ENCODE results near the gene CHI3L1.

The CHI3L1 gene

DNA sequence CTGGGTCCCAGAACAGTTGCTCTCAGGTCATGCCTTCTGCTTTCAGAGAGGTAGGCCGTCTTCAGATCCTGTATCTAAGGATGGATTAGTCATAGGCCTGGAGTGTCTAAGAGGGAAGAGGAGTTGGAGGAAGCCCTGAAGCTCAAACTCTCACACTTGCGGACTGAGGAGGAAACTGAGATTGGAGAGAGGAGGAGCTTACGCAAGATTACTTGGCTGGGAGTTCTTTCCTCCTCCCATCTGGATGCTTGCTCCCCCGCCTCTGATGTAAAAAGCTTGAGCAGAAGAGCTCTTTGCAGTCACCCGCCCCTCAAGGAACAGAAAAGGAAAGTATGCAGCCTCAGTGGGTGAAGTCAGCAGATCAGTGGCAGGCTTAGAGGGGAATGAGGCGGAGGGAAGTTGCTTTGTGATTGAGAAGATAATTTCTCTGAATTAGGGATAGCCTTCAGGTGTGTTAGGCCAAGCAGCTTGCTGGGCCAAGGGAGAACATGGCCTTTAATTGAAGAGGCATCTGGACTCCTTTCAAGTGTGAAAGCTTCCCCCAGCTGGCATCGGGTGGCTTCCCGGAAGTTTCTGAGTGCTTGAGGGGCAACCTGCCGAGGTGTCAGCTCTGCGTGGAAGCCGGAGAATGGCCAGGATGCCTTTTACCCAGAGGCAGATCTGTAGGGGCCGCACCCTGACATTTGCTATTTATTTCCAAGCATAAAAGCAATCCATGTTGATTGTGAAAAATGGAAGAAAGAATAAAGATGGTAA, 52.4 kb downstream of the CHI3L1 start:
- DNase-seq (ENCODE audit: low read depth in 2 of 2): no peak

DNA sequence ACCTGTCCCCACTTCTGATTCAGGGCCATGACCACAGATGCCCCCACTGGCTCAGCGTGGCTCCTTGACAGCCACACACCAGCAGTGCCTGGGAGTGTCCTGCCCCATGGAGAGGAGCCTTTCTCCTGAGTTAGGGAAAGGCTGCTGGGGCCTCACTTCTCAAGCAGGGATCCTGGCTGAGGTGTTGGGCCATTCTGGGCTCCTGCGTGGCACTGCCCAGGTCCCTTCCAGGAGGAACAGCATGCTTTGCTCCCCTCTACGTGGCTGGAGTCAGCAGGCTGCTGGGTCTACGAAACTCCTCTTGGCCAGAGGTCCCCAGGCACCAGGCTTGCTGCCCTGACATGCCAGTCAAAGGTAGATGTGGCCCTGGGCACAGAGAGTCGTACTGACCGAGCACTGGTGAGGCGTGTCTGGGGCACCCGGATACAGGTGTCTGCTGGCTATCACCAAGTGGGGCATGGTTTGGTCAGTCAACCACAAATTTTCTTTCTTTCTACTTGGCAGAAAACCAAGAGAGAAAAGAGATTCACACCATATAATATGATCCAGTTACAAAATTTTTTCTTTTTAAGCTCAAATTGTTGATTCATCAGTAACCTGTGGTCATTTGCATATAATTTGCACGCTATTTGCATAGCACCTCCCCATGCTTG, 54.8 kb downstream of the CHI3L1 start:
- DNase-seq (ENCODE audit: low read depth in 2 of 2): no peak

DNA sequence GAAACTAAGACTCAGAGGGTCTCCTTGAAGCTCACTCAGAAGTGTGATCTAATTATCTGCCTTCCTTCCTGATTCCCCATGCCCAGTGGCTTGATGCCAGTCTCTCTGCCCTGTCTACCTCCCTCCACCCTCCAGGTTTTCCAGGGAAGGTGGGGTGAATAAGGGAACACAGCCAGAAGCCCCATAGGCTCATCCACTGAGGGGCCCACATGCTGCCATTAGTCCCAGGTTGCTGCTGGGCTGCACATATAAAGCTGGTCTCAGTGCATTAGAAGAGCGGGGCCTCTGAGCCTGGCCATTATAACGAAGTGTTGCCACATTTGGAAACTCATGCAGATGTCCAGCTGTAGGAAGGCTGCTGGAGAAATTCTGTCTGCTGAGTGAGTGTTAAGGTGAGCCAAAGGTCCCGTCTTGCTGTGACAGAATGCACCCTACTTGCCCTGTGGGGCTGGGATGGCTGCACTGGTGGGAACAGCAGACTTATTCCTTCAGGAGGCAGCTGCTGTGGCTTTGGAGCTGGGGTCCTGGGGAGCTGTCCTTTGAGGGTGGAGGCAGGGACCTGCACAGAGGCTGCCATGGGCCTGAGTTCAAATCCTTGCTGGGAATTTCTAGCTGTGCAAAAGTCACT, 56.0 kb downstream of the CHI3L1 start:
- DNase-seq (ENCODE audit: low read depth in 2 of 2): no peak

DNA sequence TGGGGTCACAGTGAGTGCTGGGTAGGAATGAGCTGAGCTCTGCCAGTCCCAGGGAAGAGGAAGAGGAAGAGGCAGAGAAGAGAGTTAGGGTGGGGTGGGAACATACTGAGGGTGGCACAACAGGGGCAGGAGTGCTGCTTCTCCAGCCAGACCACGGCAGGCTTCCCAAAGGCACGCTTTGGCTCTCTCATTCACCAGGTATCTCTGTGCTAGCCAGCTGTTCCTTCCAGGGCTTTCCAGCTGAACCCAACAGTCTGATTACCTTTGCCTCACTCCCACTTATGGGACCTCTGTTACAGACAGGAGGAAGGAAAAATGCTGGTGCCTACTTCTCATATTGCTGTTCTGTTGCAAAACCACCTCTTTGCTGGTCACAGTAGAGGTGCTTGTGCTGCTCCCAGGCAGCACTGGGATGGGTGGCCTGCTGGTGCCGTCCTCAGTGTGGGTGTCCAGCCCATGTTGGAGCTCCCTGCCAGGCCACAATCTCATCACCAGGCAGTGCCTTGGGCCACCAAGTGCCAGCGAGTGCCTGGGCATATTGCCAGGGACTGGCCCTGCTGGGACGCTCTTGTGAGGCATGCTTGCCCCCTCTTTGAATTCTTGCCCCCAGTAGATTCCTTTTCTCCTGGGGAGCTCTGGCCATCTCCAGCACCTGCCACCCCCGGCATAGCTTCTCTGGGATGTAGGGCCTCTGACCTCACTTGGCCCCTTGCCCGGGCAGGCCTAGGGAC, 56.8 kb downstream of the CHI3L1 start:
- no peak for DNase-seq (ENCODE audit: low read depth in 2 of 2)

Measured in stimulated activated CD8-positive, alpha-beta memory T cell treated with anti-CD3 and anti-CD28 coated beads, Interleukin-2, amount 100 ng/mL, for 48 hours (primary cell).